GM21825 (cell line): ENCODE results near the gene BMP7.

Experiments used
- ATAC-seq: cut with Tn5 transposase; IDR thresholded peaks from one replicate; pipeline ENCODE4 v1.9.1; 2021; ENCODE audit warnings: mild to moderate bottlenecking, moderate library complexity; ENCODE audit not compliant: unreplicated experiment

BMP7 gene

GRCh38 chr20:57234556-57235251 lies 31.7 kb downstream of the BMP7 start:
- ATAC-seq, result no peak

- ATAC-seq, result no peak
Measured at GRCh38 chr20:57231951-57232428, 34.5 kb downstream of the BMP7 start.

GRCh38 chr20:57231161-57231560 lies 35.3 kb downstream of the BMP7 start:
- no peak for ATAC-seq

- no peak for ATAC-seq
Measured at GRCh38 chr20:57230247-57230646, 36.2 kb downstream of the BMP7 start.

DNA sequence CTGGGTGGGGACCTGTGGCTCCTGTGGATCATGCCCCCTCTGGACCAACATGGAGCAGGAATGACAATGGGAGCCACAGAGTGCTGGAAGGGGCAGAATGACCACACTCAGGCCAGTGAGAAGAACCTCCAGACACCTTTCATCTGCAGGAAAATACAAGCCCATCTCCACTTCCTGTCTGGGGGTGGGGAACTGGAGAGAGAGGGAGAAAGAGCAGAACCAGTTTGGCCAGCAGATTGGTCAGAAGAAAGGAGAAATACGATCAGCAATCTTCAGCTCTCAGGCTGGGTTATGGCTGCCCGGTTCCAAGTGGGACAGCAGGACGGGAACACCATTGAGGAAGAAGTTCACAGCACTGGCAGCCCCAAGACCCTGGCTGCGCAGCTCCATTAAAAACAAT lies 37.0 kb downstream of the BMP7 start:
- no peak for ATAC-seq

GRCh38 chr20:57225830-57226229 lies 40.6 kb downstream of the BMP7 start:
- no peak for ATAC-seq

GRCh38 chr20:57225197-57225733 lies 41.2 kb downstream of the BMP7 start:
- ATAC-seq, result no peak

GRCh38 chr20:57224641-57225138 lies 41.8 kb downstream of the BMP7 start:
- no peak for ATAC-seq

DNA sequence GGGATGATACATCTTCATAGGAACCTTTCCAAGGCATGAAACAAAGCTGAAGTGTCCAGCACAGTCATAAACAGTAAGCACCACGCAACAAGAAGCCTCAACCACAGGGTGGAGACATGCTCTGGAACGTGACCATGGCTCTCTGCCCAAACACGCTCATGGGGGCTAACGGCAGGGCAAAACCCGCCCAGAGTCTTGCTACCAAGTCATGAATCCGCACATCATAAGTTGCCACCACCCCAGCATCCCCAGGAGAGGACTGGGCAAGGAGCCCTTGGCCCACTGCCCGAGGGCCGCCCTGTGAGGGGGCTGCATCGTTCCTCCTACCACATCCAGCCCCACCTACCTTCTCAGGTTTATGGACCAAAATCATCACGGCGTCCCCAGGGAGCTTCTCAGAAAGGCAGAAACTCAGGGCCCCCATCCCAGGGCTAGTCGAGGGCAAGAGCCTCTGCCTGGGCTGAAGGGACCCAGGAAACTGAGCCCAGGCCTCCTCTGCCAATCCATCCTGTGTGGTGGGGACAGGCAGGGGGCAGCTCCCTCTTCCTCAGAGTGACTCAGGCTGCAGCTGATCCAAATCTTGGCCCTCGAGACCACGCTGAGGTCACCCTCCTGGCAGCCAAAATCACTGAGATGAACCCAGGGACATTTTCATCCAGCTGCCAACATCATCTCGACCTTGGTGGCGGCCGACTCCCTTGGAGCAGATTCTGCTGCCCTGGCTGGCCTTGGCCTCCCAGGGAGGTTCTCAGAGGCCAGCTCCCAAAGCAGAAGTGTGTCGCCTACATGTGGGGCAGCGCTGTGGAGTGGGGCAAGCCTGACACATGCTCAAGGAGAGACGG lies 42.6 kb downstream of the BMP7 start:
- no peak for ATAC-seq

DNA sequence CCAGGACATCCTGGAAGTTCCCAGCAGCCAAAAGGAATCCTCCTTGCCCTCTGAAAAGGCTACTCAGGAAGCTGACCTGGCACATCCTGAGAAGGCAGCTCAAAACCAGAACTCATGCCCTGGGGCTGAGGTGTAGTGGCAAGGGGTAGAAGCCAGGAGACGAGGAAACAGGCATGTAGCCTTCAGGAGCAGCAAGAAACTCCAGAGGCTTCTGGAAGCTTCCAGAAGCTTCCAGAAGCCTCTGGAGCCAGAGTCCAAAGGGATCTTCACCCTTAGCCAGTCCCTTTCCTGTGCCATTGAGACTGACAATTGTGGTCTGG lies 43.9 kb downstream of the BMP7 start:
- ATAC-seq, result no peak

- ATAC-seq, result no peak
Measured at GRCh38 chr20:57221916-57222630, 44.4 kb downstream of the BMP7 start.

- ATAC-seq, result no peak
Measured at GRCh38 chr20:57220337-57221145, 45.9 kb downstream of the BMP7 start.

GRCh38 chr20:57219071-57219677 lies 47.3 kb downstream of the BMP7 start:
- ATAC-seq, result no peak

- ATAC-seq, result no peak
Measured at GRCh38 chr20:57218489-57218888, 48.0 kb downstream of the BMP7 start.

- ATAC-seq, result no peak
Measured at GRCh38 chr20:57217802-57218201, 48.6 kb downstream of the BMP7 start.

DNA sequence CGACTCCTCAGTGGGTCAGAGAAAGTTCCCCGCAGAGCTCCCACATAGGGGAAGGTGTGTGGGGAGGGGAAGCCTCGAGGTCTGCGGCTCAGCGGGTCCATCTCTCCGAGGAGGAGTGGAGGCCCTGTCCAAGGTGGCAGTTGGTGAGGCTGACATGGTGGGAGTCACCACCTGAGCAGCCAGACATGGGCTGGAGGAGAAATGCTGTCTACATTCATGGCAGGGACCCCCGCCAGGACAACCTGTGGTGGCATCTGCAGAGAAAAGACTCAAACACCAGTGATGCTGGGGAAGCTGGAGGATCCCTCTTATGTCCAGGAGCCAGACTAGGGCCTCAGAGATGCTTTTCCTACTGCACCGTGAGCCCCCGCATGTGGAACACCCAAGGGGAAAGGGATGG lies 49.8 kb downstream of the BMP7 start:
- ATAC-seq, result no peak

DNA sequence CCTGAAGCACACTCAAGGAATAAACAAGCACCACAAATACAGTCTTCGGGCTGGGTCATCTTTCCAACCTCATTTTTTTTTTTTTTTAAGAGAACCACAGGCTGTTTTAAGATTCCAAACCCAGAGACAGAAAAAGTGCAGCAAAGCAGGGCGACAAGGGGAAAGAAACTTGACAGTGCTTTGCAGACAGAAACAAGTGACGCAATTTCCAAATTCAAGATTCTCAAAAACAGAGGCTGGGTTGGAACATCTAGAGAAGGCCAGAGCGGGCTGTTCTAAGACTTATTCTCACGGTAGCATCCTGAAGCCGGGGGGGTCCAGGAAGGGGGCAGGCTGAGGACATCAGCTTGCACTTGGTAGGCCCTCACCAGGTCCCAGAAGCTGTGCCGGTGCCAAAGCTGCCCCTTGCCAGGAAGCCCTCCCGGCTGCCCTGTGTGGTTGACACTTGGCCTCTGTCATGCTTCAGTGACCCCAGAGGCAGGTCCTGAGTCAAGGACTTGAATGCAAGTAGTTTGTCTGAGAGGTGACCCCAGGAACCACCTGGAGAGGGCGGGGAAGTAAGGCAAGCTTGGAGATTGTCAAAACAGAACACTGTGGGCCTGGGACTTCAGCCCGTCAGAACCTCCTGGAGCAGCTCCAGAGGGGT lies 50.5 kb downstream of the BMP7 start:
- no peak for ATAC-seq

GRCh38 chr20:57215426-57215825 lies 51.0 kb downstream of the BMP7 start:
- no peak for ATAC-seq

DNA sequence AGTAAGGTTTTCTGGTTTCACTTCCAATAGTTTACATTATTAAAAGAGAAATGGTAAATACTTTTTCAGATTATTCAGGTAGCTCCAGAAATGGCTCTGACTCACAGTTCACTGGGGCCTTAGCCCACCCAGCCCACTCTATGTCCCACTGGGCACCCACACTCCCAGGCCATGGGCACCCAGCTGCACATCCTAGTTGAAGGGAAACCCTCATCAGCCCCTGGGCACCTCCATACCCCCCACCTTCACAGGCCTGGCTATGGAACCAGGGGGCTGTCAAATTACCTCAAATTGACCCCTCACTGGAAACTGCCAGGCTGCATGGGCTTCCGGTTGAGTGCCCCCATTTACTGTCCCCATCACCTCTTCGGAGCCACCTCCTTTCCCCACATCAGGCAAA lies 51.5 kb downstream of the BMP7 start:
- ATAC-seq, result no peak

DNA sequence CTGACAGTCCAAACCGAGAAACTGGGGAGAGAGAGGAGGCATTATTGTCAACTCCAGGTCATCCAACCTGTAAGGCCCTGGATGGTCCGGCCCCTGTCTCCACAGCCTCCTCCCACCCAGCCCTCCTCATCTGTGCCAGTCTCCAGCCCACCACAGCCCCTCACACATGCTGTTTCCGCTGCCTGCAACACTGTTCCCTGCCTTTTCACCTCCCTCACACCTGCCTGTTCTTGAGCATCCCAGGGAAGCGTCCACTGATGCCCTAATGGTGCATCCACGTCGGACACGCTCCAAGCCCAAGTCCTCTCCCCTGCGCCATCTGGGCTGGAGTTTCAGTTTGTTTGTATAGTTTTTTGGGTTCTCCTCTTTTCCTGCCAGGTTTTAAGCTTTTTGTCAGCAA lies 52.0 kb downstream of the BMP7 start:
- ATAC-seq, result no peak
